Tibial nerve (tissue), 4 donors: Measurements from ENCODE around the gene TBCD. TPM values are rescaled to one million over a fixed set of nuclear protein-coding genes. Genes with fewer than 3 reads are reported as not detected.

Experiments used
- DNase-seq, 2 donors: peaks; one replicate each; pipeline ENCODE4 v3.0.0-alpha.2; 2019; ENCODE audit warnings: low spot score in 2 of 2
- H3K27ac ChIP-seq, 4 donors: fragments of 200-600 bp; sonication (generic) in 3 of 4; one replicate each; pipeline ENCODE4 v1.5.1; 2017 to 2019; ENCODE audit warnings: mild to moderate bottlenecking in 1 of 4
- H3K27me3 ChIP-seq, 2 donors: fragments of 200-600 bp; sonication (generic) in 1 of 2; one replicate each; pipeline versions ENCODE4 v1.5.1 to v1.6.0; 2017 to 2019
- H3K36me3 ChIP-seq, 3 donors: fragments of 200-600 bp; sonication (generic); one replicate each; pipeline ENCODE4 v1.5.1; 2018 to 2019
- H3K4me1 ChIP-seq, 4 donors: fragments of 200-600 bp; sonication (generic) in 3 of 4; one replicate each; pipeline ENCODE4 v1.5.1; 2017 to 2019
- H3K4me3 ChIP-seq, 4 donors: fragments of 200-600 bp; sonication (generic) in 3 of 4; one replicate each; pipeline ENCODE4 v1.5.1; 2017 to 2019; ENCODE audit warnings: mild to moderate bottlenecking in 1 of 4, moderate library complexity in 1 of 4
- H3K9me3 ChIP-seq, 4 donors: fragments of 200-600 bp; sonication (generic) in 3 of 4; one replicate each; pipeline ENCODE4 v1.5.1; 2017 to 2019
- EP300 ChIP-seq, 2 donors: sonication (generic); formaldehyde crosslinking; IDR thresholded peaks; one replicate each; pipeline ENCODE4 v1.6.1; 2017; ENCODE audit warnings: antibody characterized with exemption in 2 of 2, mild to moderate bottlenecking in 1 of 2
- POLR2A ChIP-seq, 2 donors: fragments of 450-650 bp; IDR thresholded peaks; one replicate each; pipeline ENCODE4 v1.6.1; 2017; ENCODE audit warnings: antibody characterized with exemption in 2 of 2, mild to moderate bottlenecking in 2 of 2, moderate library complexity in 2 of 2
- WGBS, 2 donors: methylation state at CpG; one replicate each; pipeline ENCODE4 v1.1.5; 2018; 5-methylcytosine and 5-hydroxymethylcytosine counted together
- total RNA-seq, 4 donors: library from RNA; depleted of rRNA; stranded (reverse); fragments of >200 nt; gene quantifications; one replicate each; pipeline ENCODE4 v1.1.0, GENCODE V29; 2016
- TF ChIP-seq, protein P1 (sequence below), 5 experiments: fragments of 200-600 bp in 3 of 5; fragments of 450-650 bp in 2 of 5; sonication (generic) in 3 of 5; IDR thresholded peaks; one replicate each; pipeline ENCODE4 v1.5.1; 2016 to 2019; ENCODE audit warnings: antibody characterized with exemption in 5 of 5, mild to moderate bottlenecking in 3 of 5, moderate library complexity in 2 of 5

The TBCD gene
- total RNA-seq, 4 donors from 2014 or later = 42.6 to 115 (median 87.9) TPM

GRCh38 chr17:82807101-82807500 is 55.2 kb downstream of the TBCD start:
- no peak overlapping the region for H3K4me3 ChIP-seq
- no peaks in the 10 kb centered on the region for H3K27me3 ChIP-seq
- peak overlapping the region in 1 of 4 donors; percentile 56 for H3K27ac ChIP-seq
- 67 to 88% methylated on average over 4 to 9 of the region's 9 CpGs for WGBS, 2 donors
- no peak for DNase-seq
- H3K4me1 ChIP-seq = peaks cover 0 to 40% (median 2%) of the 10 kb centered on the region in 4 donors
- TF ChIP-seq EP300 (IDR thresholded peaks at IDR 0.05) = no peak
- TF ChIP-seq, protein P1, sequence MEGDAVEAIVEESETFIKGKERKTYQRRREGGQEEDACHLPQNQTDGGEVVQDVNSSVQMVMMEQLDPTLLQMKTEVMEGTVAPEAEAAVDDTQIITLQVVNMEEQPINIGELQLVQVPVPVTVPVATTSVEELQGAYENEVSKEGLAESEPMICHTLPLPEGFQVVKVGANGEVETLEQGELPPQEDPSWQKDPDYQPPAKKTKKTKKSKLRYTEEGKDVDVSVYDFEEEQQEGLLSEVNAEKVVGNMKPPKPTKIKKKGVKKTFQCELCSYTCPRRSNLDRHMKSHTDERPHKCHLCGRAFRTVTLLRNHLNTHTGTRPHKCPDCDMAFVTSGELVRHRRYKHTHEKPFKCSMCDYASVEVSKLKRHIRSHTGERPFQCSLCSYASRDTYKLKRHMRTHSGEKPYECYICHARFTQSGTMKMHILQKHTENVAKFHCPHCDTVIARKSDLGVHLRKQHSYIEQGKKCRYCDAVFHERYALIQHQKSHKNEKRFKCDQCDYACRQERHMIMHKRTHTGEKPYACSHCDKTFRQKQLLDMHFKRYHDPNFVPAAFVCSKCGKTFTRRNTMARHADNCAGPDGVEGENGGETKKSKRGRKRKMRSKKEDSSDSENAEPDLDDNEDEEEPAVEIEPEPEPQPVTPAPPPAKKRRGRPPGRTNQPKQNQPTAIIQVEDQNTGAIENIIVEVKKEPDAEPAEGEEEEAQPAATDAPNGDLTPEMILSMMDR (IDR thresholded peaks at IDR 0.05) = no peak
- peaks cover 0 to 59% (median 0%) of the 10 kb centered on the region in 3 donors for H3K36me3 ChIP-seq
- H3K9me3 ChIP-seq = no peaks in the 10 kb centered on the region

DNA sequence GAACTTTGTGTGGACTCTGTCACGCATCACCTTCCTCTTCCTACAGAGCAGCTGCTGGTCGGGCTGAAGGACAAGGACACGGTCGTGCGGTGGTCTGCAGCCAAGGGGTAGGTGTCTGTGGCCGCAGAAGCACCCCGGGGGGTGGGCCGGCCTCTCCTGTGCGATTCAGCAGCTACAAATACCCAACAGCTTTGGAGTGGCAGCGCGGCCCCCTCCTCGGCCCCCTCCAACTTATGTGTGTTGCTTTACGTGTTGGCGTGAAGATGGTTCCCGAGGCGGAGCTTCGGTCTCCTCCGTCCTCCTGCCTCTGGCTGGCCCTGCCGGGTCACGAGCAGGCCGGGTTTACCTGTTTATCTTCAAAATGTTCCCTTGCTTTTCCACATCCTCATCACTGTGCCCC is 55.7 kb downstream of the TBCD start:
- no peak for DNase-seq
- no peak overlapping the region for H3K4me3 ChIP-seq
- peaks cover 0 to 40% (median 2%) of the 10 kb centered on the region in 4 donors for H3K4me1 ChIP-seq
- peak overlapping the region in 1 of 4 donors; percentile 56 for H3K27ac ChIP-seq
- no peaks in the 10 kb centered on the region for H3K9me3 ChIP-seq
- no peaks in the 10 kb centered on the region for H3K27me3 ChIP-seq
- TF ChIP-seq POLR2A (IDR thresholded peaks at IDR 0.05) = no peak
- TF ChIP-seq, protein P1 (IDR thresholded peaks at IDR 0.05) = no peak
- TF ChIP-seq EP300 (IDR thresholded peaks at IDR 0.05) = no peak
- H3K36me3 ChIP-seq = peaks cover 0 to 64% (median 0%) of the 10 kb centered on the region in 3 donors
- 92 to 95% methylated on average over 21 of the region's 21 CpGs for WGBS, 2 donors

- Histone ChIP-seq H3K4me3 (no peak overlapping the region), H3K36me3 (peaks cover 0 to 68% (median 0%) of the 10 kb centered on the region in 3 donors), H3K27me3 (no peaks in the 10 kb centered on the region), H3K27ac (no peak overlapping the region), H3K9me3 (no peaks in the 10 kb centered on the region), H3K4me1 (peaks cover 0 to 40% (median 2%) of the 10 kb centered on the region in 4 donors)
- DNase-seq = no peak
- TF ChIP-seq, protein P1 (IDR thresholded peaks at IDR 0.05) = no peak
- TF ChIP-seq EP300 (IDR thresholded peaks at IDR 0.05) (no peak), POLR2A (IDR thresholded peaks at IDR 0.05) (no peak)
- WGBS, 2 donors = 91 to 93% methylated on average over 7 to 8 of the region's 8 CpGs
Observed at GRCh38 chr17:82808006-82808405, 56.1 kb downstream of the TBCD start.

DNA sequence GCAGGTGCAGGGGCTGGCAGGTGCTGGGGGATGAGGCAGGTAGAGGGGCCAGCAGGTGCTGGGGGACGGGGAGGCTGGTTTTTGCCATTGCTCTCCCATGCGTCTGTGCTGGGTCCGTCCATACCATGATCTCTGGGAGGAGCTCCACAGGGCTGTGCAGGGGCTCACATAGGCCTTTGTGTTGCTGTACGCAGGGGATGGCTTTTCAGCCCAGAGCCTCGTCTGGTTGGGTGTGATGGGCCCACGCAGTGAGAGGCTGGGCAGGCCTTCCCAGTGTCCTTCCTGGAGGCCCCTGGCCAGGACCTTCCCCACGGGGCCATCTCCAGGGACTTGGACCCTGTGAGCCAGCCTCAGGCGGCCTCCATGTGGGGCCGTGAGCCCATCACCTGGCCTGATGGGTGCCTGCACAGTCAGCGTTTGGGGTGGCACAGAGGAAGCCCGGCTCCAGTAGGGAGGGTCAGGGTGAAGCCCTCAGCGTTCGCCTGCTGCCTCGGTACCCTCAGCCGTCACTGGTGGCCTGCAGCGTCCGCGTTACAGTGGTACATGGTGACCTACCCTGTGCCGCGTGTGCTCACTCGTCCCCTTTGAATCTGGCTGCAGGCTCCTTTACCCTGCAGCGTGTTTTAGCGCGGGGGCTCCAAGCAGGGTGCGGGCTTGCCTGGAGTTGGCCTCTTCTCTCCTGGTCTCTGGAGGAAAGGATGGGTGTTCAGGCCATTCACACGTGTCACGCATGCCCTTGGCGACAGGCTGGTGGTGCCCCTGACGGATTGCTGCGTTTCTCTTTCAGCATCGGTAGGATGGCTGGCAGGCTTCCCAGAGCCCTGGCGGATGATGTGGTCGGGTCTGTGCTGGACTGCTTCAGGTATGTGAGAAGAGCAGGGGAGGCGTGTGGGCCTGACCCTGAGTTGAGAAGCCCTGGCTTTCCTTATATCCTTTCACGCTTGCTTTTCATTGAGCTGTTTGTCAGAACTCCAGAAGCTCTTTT is 57.3 kb downstream of the TBCD start:
- WGBS, 2 donors = 89% methylated on average over 31 to 35 of the region's 35 CpGs
- no peak overlapping the region for H3K4me3 ChIP-seq
- H3K27me3 ChIP-seq = no peaks in the 10 kb centered on the region
- H3K36me3 ChIP-seq = peaks cover 0 to 76% (median 0%) of the 10 kb centered on the region in 3 donors
- DNase-seq = no peak
- no peaks in the 10 kb centered on the region for H3K9me3 ChIP-seq
- H3K27ac ChIP-seq = no peak overlapping the region
- peaks cover 0 to 35% (median 2%) of the 10 kb centered on the region in 4 donors for H3K4me1 ChIP-seq
- TF ChIP-seq EP300 (IDR thresholded peaks at IDR 0.05) (no peak), POLR2A (IDR thresholded peaks at IDR 0.05) (no peak)
- TF ChIP-seq, protein P1 (IDR thresholded peaks at IDR 0.05) = no peak
